Fibroblast of villous mesenchyme (primary cell): Measurements from ENCODE around the gene ARPP21. TPM values are rescaled to one million over a fixed set of nuclear protein-coding genes. Genes with fewer than 3 reads are reported as not detected.

Source experiments
- DNase-seq: peaks from one replicate; pipeline ENCODE4 v3.0.0-alpha.2; 2010; ENCODE audit warnings: low read depth
- H3K4me3 ChIP-seq: 2 replicates; pipeline ENCODE4 v1.5.1; 2011; ENCODE audit warnings: low read depth, mild to moderate bottlenecking, low read length
- CTCF ChIP-seq: IDR thresholded peaks from 2 replicates; pipeline ENCODE4 v1.5.1; 2012; ENCODE audit warnings: low read depth, mild to moderate bottlenecking, low read length; ENCODE audit not compliant: insufficient read depth
- total RNA-seq: library from RNA; depleted of rRNA; stranded (reverse); fragments of >200 nt; gene quantifications from 2 replicates; pipeline ENCODE4 v1.2.3, GENCODE V29; 2012

The ARPP21 gene
- total RNA-seq = not detected in 2 replicates

- no peak for TF ChIP-seq CTCF
- DNase-seq = no peak
- H3K4me3 ChIP-seq = no peak within 1 kb of the TSS
These were observed at the start of gene ARPP21 for GRCh38 chr3:35639254-35640186. TSS of gene ARPP21 (plus strand) at chr3:35639525. CDS start at chr3:35681752, 42,227 bp downstream.

GRCh38 chr3:35592589-35593295 lies 46.6 kb upstream of the ARPP21 start:
- no peak overlapping the region for H3K4me3 ChIP-seq
- no peak for DNase-seq
- no peak for TF ChIP-seq CTCF

GRCh38 chr3:35594739-35595138 lies 44.6 kb upstream of the ARPP21 start:
- no peak for TF ChIP-seq CTCF
- no peak overlapping the region for H3K4me3 ChIP-seq
- no peak for DNase-seq

GRCh38 chr3:35596335-35596995 lies 42.9 kb upstream of the ARPP21 start:
- DNase-seq = no peak
- H3K4me3 ChIP-seq = no peak overlapping the region
- no peak for TF ChIP-seq CTCF

GRCh38 chr3:35597490-35597889 lies 41.8 kb upstream of the ARPP21 start:
- no peak for TF ChIP-seq CTCF
- no peak overlapping the region for H3K4me3 ChIP-seq
- no peak for DNase-seq

- no peak overlapping the region for H3K4me3 ChIP-seq
- DNase-seq = no peak
- no peak for TF ChIP-seq CTCF
These were observed 40.5 kb upstream of the ARPP21 start for GRCh38 chr3:35598804-35599203.
